AG10803 (cell line): ENCODE results near the gene PLEKHS1.
"Not testable (repeated sequence)": the region's sequence is repeated elsewhere in the genome, so short reads cannot be mapped to it uniquely, and the experiment has no call there.

ENCODE experiments used
- DNase-seq: peaks from one replicate; pipeline ENCODE4 v3.0.0; 2010; ENCODE audit warnings: low read depth
- H3K4me3 ChIP-seq: 2 replicates; pipeline ENCODE4 v1.5.1; 2011; ENCODE audit warnings: mild to moderate bottlenecking, low read length, control low read depth
- CTCF ChIP-seq: conservative IDR thresholded peaks from 2 replicates; pipeline ENCODE4 v1.5.1; 2011; ENCODE audit warnings: mild to moderate bottlenecking, low read length, control low read depth, inconsistent platforms

Gene PLEKHS1

DNA sequence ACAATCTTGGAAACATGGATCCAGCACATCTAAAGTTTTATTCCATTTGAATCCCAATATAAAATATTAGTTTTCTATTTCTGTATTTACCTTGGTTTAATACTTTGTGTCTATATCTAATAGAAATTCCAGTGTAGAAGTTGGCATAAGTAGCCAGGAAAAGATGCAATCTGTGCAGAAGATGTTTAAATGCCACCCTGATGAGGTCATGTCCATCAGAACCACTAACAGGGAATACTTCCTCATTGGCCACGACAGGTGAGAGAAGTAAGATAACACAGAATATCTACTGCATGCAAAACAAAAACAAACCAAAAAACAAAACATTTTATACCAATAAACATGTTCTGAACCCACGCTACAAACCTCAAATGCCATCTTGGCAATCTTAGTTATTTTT lies 15.7 kb downstream of the PLEKHS1 start:
- no peak overlapping the region for H3K4me3 ChIP-seq
- DNase-seq = no peak
- no peak for TF ChIP-seq CTCF

- H3K4me3 ChIP-seq = no peak overlapping the region
- no peak for DNase-seq
- TF ChIP-seq CTCF = no peak
These were observed 18.9 kb downstream of the PLEKHS1 start for GRCh38 chr10:113770346-113770745.

- not testable (repeated sequence) for DNase-seq, H3K4me3 ChIP-seq
These were observed 19.6 kb downstream of the PLEKHS1 start for GRCh38 chr10:113771131-113771530.

DNA sequence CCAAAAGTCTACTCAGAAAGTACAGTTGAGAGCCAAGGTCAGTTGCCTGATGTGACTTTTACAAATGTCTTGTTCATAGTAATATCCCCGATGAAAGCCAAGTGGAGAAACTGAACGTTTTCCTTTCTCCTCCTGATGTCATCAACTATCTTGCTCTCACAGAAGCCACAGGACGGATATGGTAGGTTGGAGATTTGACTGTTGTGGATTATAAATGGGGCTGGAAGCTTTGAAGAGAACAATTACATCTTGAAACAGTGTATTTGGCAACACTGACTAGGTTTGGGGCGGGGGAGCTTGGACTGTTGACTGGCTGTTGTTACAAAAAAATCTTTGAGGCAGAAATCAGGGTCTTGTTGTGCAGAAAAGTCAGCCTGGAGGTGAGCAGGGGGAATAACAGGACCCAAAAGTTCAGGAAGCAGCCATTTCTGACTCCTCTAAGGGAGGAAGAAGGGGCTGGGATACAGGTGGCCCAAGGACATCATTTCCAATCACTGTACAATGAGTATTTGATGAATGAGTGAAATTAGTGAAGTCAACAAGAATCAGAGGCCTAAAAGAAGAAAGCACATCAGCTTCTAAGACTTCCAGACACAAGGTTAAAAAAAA lies 24.3 kb downstream of the PLEKHS1 start:
- TF ChIP-seq CTCF = no peak
- DNase-seq = no peak
- H3K4me3 ChIP-seq = no peak overlapping the region

- H3K4me3 ChIP-seq = no peak overlapping the region
- no peak for TF ChIP-seq CTCF
- DNase-seq = no peak
These were observed 25.1 kb downstream of the PLEKHS1 start for GRCh38 chr10:113776553-113776952.

- no peak for TF ChIP-seq CTCF
These were observed 29.3 kb downstream of the PLEKHS1 start for GRCh38 chr10:113780681-113781250.

DNA sequence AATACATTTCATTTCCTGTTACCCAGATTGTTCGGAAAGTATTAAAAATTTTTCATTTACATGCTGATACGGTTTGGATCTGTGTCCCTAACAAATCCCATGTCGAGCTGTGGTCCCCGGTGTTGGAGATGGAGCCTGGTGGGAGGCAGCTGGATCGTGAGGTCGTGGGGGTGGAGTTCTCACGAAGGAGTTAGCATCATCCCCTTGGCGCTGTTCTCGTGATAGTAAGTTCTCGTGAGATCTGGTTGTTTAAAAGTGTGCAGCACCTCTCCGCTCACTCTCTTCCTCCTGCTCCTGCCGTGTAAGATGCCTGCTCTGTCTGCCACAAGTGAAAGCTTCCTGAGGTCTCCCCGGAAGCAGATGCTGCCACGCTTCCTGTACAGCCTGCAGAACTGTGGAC lies 30.9 kb downstream of the PLEKHS1 start:
- no peak for DNase-seq
- TF ChIP-seq CTCF = no peak
- H3K4me3 ChIP-seq = no peak overlapping the region

More at GRCh38 chr10:113780681-113781250, 29.3 kb downstream of the PLEKHS1 start:
- no peak overlapping the region for H3K4me3 ChIP-seq
- DNase-seq = no peak
